HL-60 (cell line): ENCODE data around the gene UBE2QL1.

Experiments used
- DNase-seq, 2 experiments: peaks; one replicate each; pipeline ENCODE4 v3.0.0-alpha.2; 2010 to 2020; ENCODE audit warnings: low read depth in 1 of 2, low spot score in 1 of 2
- H3K27ac ChIP-seq: fragments of 250-450 bp; sonication (Bioruptor Pico); replicated peaks from 2 replicates; pipeline ENCODE4 v1.5.1; 2020; ENCODE audit warnings: mild to moderate bottlenecking, moderate library complexity
- H3K27me3 ChIP-seq: fragments of 250-450 bp; sonication (Bioruptor Pico); 2 replicates; pipeline ENCODE4 v1.5.1; 2021; ENCODE audit warnings: mild to moderate bottlenecking, moderate library complexity; ENCODE audit not compliant: insufficient read depth, poor library complexity, severe bottlenecking
- H3K4me3 ChIP-seq: replicated peaks from 2 replicates; pipeline ENCODE4 v1.5.1; 2011; ENCODE audit warnings: mild to moderate bottlenecking, control low read depth, low read length; ENCODE audit not compliant: insufficient read depth
- GABPA ChIP-seq: IDR thresholded peaks from 2 replicates; pipeline ENCODE4 v1.6.1; 2012; ENCODE audit warnings: low read depth
- POLR2AphosphoS5 ChIP-seq: IDR thresholded peaks from 2 replicates; pipeline ENCODE4 v1.6.1; 2012; ENCODE audit warnings: low read depth
- SPI1 ChIP-seq: IDR thresholded peaks from 2 replicates; pipeline ENCODE4 v1.6.1; 2012; ENCODE audit warnings: low read depth, mild to moderate bottlenecking, borderline replicate concordance
- TF ChIP-seq, protein P1 (sequence below): IDR thresholded peaks from 2 replicates; pipeline ENCODE4 v1.6.1; 2012; ENCODE audit warnings: low read depth; ENCODE audit not compliant: insufficient replicate concordance
- TF ChIP-seq, protein P2 (sequence below): IDR thresholded peaks from one replicate; pipeline ENCODE4 v1.5.1; 2011; ENCODE audit warnings: low read length, control low read depth, inconsistent platforms; ENCODE audit not compliant: insufficient read depth

The UBE2QL1 gene

DNA sequence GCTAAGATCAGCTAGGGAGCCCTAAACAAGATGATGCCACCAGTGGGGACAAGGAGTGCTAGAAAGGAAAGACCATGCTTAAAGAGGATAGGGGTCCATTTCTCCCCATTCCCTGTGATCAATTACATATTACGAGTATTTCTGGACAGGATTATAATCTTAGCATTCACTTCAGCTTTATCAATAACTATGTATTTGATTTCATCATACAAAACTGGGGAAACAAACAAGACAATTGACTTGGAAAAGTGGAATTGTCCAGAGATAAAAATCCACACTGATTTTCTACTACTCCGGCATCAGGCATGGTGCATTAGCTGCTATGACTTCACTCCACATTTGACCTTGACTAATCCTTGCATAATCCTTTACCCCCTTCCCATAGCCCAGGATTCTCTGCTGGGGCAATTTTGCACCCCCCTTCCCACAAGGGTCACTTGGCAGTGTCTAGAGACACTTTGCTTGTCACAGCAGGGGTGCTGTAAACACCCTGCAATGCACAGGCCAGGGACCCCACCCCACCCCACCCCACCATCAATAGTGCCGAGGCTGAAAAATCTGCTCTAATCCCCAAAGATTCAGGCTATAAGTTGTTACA, 29.9 kb upstream of the UBE2QL1 start:
- no peak overlapping the region for H3K4me3 ChIP-seq
- TF ChIP-seq POLR2AphosphoS5 (no peak), GABPA (no peak), SPI1 (no peak)
- TF ChIP-seq, protein P1, sequence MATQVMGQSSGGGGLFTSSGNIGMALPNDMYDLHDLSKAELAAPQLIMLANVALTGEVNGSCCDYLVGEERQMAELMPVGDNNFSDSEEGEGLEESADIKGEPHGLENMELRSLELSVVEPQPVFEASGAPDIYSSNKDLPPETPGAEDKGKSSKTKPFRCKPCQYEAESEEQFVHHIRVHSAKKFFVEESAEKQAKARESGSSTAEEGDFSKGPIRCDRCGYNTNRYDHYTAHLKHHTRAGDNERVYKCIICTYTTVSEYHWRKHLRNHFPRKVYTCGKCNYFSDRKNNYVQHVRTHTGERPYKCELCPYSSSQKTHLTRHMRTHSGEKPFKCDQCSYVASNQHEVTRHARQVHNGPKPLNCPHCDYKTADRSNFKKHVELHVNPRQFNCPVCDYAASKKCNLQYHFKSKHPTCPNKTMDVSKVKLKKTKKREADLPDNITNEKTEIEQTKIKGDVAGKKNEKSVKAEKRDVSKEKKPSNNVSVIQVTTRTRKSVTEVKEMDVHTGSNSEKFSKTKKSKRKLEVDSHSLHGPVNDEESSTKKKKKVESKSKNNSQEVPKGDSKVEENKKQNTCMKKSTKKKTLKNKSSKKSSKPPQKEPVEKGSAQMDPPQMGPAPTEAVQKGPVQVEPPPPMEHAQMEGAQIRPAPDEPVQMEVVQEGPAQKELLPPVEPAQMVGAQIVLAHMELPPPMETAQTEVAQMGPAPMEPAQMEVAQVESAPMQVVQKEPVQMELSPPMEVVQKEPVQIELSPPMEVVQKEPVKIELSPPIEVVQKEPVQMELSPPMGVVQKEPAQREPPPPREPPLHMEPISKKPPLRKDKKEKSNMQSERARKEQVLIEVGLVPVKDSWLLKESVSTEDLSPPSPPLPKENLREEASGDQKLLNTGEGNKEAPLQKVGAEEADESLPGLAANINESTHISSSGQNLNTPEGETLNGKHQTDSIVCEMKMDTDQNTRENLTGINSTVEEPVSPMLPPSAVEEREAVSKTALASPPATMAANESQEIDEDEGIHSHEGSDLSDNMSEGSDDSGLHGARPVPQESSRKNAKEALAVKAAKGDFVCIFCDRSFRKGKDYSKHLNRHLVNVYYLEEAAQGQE = no peak
- TF ChIP-seq, protein P2, sequence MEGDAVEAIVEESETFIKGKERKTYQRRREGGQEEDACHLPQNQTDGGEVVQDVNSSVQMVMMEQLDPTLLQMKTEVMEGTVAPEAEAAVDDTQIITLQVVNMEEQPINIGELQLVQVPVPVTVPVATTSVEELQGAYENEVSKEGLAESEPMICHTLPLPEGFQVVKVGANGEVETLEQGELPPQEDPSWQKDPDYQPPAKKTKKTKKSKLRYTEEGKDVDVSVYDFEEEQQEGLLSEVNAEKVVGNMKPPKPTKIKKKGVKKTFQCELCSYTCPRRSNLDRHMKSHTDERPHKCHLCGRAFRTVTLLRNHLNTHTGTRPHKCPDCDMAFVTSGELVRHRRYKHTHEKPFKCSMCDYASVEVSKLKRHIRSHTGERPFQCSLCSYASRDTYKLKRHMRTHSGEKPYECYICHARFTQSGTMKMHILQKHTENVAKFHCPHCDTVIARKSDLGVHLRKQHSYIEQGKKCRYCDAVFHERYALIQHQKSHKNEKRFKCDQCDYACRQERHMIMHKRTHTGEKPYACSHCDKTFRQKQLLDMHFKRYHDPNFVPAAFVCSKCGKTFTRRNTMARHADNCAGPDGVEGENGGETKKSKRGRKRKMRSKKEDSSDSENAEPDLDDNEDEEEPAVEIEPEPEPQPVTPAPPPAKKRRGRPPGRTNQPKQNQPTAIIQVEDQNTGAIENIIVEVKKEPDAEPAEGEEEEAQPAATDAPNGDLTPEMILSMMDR = no peak
- H3K27me3 ChIP-seq = peaks cover 2% of the 10 kb centered on the region
- no peak overlapping the region for H3K27ac ChIP-seq
- no peak for DNase-seq

DNA sequence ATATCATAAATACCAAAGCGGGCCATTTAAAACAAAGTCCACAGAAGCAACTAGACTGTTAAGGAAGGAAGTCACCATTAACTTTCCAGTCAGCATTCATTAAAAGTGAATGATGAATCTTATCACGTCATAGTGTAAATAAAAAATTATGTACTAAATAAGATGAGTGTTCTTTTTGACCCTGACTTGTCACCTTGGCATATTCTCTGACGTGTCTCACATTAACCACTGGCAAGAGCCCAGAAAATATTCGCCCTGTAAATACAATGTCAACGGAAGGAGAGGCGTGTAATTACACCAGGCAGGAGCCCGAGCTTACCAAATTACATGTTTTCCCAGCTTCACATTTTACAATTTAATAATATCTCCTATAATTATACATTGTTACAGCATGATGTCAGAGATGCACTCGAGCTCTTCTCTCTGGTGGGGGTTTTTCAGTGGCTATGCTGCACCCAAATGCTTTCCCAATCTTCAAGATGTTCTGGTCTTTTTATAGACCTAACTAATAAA, 29.3 kb upstream of the UBE2QL1 start:
- Histone ChIP-seq H3K27ac (no peak overlapping the region), H3K4me3 (no peak overlapping the region), H3K27me3 (peaks cover 2% of the 10 kb centered on the region)
- DNase-seq = no peak
- TF ChIP-seq, protein P2 = no peak
- no peak for TF ChIP-seq SPI1
- TF ChIP-seq POLR2AphosphoS5 = no peak
- no peak for TF ChIP-seq GABPA
- TF ChIP-seq, protein P1 = no peak

GRCh38 chr5:6423327-6424109, 25.1 kb upstream of the UBE2QL1 start:
- TF ChIP-seq, protein P1 = no peak
- no peak for TF ChIP-seq SPI1
- TF ChIP-seq, protein P2 = no peak
- TF ChIP-seq POLR2AphosphoS5 = no peak
- no peak for TF ChIP-seq GABPA
- DNase-seq = no peak
- Histone ChIP-seq H3K4me3 (no peak overlapping the region), H3K27me3 (peaks cover 2% of the 10 kb centered on the region), H3K27ac (no peak overlapping the region)
